Measurements from ENCODE around the gene CLRN2. TPM values are rescaled to one million over a fixed set of nuclear protein-coding genes. Genes with fewer than 3 reads are reported as not detected.
"Not testable (repeated sequence)": the region's sequence is repeated elsewhere in the genome, so short reads cannot be mapped to it uniquely, and the experiment has no call there.

CLRN2 gene
- polyA plus RNA-seq, 1 experiment, result not detected

GRCh38 chr4:17531538-17532285 lies 16.7 kb downstream of the CLRN2 start:
- Histone ChIP-seq H3K27me3 (ENCODE audit: control insufficient read depth, insufficient read depth, low read length) (peaks cover under 1% of the 10 kb centered on the region; the same call in 1 of the 2 replicates), H3K36me3 (ENCODE audit: control insufficient read depth, insufficient read depth, low read length) (no peaks in the 10 kb centered on the region), H3K4me3 (ENCODE audit: low read depth, low read length) (no peak overlapping the region)
- TF ChIP-seq CTCF (IDR thresholded peaks at IDR 0.05; ENCODE audit: insufficient read depth, low read depth, low read length), result no peak
- DNase-seq (ENCODE audit: low read depth), result no peak
- ChIA-PET CTCF (interaction anchor here (0.6 to 1.6 kb wide), 2 partner anchors 17 to 648 kb away, joined by 3 to 4 read pairs; no protein-coding TSS in a partner anchor), POLR2A (no interaction called here)

GRCh38 chr4:17534705-17535104 lies 19.7 kb downstream of the CLRN2 start:
- no peaks in the 10 kb centered on the region for H3K36me3 ChIP-seq (ENCODE audit: control insufficient read depth, insufficient read depth, low read length)
- H3K27me3 ChIP-seq (ENCODE audit: control insufficient read depth, insufficient read depth, low read length), result no peaks in the 10 kb centered on the region
- DNase-seq (ENCODE audit: low read depth), result no peak
- no peak overlapping the region for H3K4me3 ChIP-seq (ENCODE audit: low read depth, low read length)
- CTCF ChIA-PET, result interaction anchor here (0.9 kb wide), 1 partner anchor 19 kb away, joined by 4 read pairs; the partner anchor contains the start of gene CLRN2
- POLR2A ChIA-PET, result no interaction called here
- TF ChIP-seq CTCF (IDR thresholded peaks at IDR 0.05; ENCODE audit: insufficient read depth, low read depth, low read length), result no peak

- Histone ChIP-seq H3K27me3 (ENCODE audit: control insufficient read depth, insufficient read depth, low read length) (no peaks in the 10 kb centered on the region), H3K36me3 (ENCODE audit: control insufficient read depth, insufficient read depth, low read length) (no peaks in the 10 kb centered on the region), H3K4me3 (ENCODE audit: low read depth, low read length) (no peak overlapping the region)
- no peak for DNase-seq (ENCODE audit: low read depth)
- no peak for TF ChIP-seq CTCF (IDR thresholded peaks at IDR 0.05; ENCODE audit: insufficient read depth, low read depth, low read length)
- ChIA-PET CTCF (interaction anchor here (0.9 kb wide), 1 partner anchor 20 kb away, joined by 4 read pairs; the partner anchor contains the start of gene CLRN2), POLR2A (no interaction called here)
Measured at GRCh38 chr4:17535242-17535641, 20.3 kb downstream of the CLRN2 start.

- Histone ChIP-seq H3K27me3 (ENCODE audit: control insufficient read depth, insufficient read depth, low read length) (no peaks in the 10 kb centered on the region), H3K36me3 (ENCODE audit: control insufficient read depth, insufficient read depth, low read length) (no peaks in the 10 kb centered on the region), H3K4me3 (ENCODE audit: low read depth, low read length) (no peak overlapping the region)
- POLR2A ChIA-PET, result no interaction called here
- no peak for TF ChIP-seq CTCF (IDR thresholded peaks at IDR 0.05; ENCODE audit: insufficient read depth, low read depth, low read length)
- CTCF ChIA-PET, result interaction anchor here (0.6 to 3.3 kb wide), 2 partner anchors 13 to 39 kb away, joined by 3 to 11 read pairs; no protein-coding TSS in a partner anchor
- no peak for DNase-seq (ENCODE audit: low read depth)
Measured at GRCh38 chr4:17535906-17536305, 20.9 kb downstream of the CLRN2 start.

GRCh38 chr4:17537060-17537459 lies 22.1 kb downstream of the CLRN2 start:
- H3K4me3 ChIP-seq (ENCODE audit: low read depth, low read length); DNase-seq (ENCODE audit: low read depth); POLR2A ChIA-PET; H3K27me3 ChIP-seq (ENCODE audit: control insufficient read depth, insufficient read depth, low read length); H3K36me3 ChIP-seq (ENCODE audit: control insufficient read depth, insufficient read depth, low read length): not testable (repeated sequence)
- CTCF ChIA-PET, result interaction anchor here (1.0 to 3.3 kb wide), 2 partner anchors 10 to 12 kb away, joined by 3 to 11 read pairs; no protein-coding TSS in a partner anchor
